Measurements from ENCODE around the gene TMEM198. TPM values are rescaled to one million over a fixed set of nuclear protein-coding genes. Genes with fewer than 3 reads are reported as not detected.

Gene TMEM198
- polyA plus RNA-seq, 3 donors = 3.1 to 4.1 (median 3.8) TPM

DNA sequence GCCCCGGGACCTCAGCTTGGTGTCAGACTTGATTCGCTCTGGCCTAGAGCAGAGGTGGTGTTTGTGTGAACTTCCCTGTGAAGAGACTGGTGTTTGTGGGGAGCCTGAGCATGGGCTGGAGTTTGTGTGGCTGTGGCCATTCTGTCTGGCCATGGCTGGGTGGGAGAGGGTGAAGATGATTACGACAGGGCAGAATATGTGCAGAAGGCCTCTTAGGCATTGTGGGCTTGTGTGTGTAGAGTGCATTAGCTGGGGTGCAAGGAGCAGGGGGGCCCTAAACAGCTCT, 17.0 kb downstream of the TMEM198 start:
- no peak for DNase-seq

DNA sequence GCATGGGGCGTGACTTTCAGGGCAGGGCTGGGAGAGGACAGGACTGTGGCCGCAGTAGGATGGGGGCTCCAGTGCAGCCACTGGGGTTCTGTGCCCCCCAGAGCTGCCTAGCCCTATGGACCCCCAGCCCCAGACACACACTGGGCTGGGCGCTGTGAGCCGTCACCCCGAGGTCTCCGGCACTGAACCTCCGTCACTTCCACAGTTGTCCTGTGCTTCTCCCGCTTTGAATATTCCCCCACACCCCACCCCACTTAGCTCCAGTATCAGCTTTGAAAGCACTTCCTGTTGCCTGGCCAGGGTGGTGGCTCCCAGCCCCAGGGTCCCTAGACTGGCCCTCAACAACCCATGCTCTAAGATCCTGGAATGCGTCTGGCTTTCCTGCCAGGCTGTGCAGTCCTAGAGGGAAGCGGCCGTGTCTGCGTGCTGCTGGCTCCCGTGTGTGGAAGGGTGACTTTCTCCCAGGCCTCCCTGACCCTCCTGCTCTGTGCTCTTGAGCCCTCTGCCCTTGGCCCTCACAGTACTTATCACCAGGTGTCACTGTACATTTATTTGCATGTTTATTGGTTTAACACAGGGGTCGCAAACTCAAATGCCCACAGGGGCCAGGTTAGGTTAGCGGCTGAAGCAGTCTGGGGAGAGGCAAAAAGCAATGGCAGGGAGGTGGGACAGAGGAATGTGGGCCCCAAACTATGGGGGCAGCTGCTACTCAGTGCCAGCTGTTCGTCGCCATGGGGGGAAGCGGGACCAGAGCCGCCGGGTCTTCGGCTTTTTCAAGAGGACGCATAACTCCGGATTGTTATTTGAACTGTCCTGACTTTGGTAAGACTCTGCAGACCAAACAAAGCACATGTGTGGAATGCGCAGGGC, 17.6 kb downstream of the TMEM198 start:
- no peak for DNase-seq

DNA sequence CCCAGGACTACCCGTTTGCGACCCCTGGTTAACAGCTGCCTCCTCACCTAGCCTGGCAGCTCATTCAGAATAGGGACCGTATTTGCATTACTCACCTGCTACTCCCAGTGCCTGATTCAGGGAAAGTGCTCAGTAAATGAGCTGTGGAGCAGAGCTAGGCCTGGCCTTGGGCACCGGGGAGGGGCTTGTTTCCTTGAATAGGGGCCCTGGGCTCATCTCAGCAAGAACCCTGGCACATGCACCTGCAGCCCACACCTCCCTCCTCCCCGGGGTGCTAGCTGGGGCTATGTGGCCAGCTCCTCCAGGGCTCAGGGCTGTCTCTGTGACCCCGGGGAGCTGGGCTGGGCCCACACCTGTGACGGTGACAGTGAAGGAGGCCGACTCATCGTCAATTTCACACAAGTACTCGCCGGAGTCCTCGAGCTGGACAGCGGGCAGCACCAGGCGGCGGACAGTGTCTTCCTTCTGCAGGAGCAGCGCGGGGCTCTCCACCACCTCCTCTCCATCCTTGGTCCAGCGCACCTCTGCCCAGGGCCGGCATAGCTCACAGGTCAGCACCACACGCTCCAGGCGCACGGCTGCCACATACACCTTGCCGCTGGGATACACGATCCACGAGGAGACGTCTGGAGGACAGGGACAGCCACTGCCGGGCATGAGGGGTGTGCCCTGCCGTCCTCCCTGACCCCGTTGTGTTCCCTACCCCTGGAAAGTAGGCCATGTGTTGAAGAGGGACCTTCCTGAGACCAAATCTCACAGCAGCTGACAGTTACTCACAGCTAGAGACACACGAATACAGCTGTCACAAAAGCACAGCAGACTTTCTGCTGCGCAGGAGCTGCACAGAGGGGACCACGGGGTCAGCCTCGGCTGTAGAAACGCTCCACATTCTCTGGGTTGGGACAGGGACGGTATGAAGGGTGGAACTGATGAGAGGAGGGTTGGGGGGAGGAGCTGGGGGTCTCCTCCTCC, 18.5 kb downstream of the TMEM198 start:
- DNase-seq = no peak

DNA sequence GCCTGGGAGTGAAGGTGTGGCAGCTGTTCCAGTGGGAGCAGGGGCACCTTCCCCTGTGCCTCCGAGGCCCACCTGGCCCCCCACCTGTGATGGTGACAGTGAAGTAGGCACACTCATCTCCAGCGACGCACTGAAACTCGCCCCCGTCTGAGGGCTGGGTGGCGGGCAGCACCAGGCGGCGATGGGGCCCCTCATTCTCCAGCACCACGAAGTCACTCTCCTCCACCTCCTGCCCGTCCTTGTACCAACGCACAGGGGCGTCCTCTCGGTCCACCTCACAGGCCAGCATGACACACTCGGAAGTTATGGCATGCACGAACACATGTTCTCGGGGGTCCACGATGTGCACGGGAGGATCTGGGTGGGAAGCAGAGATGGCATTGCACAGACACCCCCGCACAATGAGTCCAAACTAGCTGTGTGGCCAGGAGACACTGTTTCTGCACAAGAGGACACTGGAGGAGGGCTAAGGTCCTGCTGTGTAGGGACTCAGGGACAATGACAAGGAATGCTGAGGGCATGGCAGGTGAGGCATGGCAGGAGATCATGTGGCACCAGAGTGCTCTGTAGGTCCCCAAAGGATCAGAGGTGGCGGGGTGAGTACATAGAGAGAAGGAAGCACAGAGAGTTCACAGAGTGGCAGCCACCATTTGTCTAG, 19.6 kb downstream of the TMEM198 start:
- no peak for DNase-seq

DNA sequence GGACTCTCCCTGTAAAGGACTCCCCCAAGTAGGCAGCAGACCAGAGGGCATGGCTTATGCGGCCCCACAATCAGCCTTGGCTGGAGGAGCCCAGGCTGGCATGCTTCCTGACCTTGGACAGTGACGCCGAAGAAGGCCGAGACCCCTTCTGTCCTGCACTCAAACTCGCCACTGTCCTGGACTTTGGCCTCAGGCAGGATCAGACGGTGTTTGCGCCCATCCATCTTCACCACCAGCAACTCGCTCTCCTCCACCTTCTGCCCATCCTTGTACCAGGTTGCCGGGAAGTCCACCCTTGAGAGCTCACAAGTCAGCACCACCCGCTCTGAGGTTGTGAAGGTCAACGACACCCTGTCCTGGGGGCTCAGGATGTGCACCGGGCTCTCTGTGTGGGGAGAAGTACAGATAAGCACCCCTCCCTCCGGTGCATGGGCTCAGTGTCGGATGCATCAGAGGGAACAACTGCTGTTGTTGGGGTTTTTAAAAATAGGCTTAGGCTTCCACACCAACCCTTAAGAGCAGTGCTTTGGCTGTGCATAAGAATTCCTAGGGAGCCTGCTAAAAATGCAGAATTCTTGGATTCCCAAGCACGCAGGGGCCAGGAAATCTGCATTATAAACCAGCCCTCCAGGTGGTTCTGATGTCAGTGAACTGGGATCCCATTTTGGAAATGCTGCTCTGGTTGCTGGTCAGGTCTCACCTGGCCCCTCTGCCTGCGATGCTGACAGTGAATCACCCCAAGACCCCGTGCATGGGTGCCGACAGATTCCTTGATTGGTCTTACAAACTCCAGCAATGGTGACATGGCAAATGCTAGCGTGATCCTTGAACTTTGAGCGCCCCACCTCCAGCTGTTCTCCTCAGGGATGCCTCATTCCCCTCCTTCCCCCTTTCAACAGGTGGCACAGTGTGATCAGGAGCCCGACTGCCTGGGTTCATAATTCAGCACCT, 21.6 kb downstream of the TMEM198 start:
- no peak for DNase-seq

DNA sequence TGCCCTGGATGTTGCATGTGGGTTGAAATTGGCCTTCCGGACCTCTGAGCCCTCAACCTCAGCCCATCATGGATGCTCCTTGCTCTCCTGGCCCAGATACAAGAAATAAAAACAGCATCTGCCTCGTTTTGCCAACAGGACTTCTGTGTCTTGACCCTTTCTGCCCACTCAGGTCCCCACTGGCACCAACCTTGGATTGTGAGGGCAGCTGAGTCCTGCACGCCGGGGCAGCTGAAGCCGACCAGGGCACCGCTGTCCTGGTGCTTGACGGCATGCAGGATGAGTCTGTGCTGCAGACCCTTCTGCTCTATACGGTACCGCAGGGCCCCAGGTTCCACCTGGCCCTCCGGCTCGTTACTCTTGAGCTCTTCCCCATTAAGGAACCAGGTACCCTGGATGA, 22.8 kb downstream of the TMEM198 start:
- no peak for DNase-seq

DNA sequence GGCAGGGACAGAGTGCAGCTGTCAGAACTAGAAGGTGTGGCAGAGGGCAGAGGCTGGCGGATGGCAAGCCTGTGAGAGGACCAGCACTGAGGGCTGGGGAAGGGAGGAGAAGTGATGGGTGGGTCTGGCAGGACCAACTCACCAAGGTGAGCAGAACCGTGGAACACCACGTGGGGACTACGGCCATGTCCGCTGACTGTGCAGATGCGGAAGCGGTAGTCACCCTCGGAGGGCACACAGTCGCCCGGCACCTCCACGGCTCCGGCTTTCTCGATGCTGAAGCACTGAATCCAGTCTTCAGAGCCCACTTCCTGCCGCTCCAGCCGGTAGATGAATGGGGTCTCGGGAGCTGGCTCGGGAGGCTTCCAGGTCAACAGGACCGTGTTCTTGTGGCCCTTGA, 23.3 kb downstream of the TMEM198 start:
- no peak for DNase-seq

DNA sequence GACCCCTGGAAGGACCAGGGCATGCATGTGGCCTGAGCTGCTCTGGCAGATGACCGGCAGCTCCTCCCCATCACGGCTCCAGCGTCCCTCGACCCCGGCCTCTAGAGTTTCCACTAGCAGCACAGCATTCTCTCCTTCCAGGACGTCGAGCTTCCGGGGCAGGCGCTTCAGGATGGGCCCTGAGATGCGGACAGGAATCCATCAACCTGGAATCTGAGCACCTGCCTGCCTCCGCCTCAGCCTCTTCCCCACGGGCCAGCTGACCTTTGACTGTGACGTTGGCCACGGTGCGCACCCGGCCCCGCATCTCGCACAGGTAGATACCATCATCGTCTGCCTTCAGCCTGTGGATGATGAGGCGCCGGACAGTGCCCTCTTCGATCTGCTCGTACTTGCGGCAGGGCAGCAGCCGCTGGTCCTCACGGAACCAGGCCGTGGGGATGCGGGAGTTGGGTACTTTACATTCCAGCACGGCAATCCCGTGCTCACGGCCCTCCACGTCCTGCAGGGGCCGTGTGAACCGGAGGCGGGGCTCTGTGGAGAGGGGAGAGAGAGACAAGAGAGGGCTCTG, 24.0 kb downstream of the TMEM198 start:
- no peak for DNase-seq

DNA sequence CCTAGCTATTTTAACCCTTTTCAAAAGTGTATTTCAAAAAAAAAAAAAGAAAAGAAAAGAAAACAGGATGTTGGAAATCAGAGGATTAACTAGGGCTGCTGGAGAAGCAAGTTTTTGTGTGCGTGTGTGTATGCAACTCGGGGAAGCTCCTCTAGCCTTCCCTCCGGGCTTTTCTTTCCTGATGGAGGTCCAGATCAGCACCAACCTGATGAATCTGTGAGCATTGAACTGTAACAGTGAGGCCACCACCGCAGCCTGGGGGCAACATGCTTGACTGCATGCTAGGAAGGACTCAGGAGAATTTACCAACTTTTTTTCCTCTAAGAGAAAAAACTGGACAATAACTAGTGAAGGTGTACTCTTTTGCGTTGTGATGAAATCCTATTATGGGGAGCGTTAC, 25.2 kb downstream of the TMEM198 start:
- DNase-seq = no peak

DNA sequence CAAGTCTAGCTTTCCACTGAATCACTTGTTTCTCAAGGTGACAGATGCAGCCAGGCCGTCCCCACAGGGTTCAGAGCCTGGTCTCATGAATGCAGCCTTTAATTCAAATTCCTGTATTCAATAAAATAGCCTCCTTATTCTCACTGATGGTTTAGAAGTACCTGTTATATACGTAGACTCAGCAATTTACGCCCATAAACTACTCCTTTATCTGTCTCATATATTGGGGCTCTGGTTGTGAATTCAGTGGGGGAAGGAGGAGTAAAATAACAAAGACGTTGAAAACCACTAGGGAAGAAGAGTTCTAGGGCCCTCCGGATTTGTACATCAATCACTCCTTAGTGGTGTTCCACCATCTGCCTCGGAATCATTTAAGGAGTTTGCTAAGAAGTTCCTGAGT, 25.8 kb downstream of the TMEM198 start:
- DNase-seq = no peak

DNA sequence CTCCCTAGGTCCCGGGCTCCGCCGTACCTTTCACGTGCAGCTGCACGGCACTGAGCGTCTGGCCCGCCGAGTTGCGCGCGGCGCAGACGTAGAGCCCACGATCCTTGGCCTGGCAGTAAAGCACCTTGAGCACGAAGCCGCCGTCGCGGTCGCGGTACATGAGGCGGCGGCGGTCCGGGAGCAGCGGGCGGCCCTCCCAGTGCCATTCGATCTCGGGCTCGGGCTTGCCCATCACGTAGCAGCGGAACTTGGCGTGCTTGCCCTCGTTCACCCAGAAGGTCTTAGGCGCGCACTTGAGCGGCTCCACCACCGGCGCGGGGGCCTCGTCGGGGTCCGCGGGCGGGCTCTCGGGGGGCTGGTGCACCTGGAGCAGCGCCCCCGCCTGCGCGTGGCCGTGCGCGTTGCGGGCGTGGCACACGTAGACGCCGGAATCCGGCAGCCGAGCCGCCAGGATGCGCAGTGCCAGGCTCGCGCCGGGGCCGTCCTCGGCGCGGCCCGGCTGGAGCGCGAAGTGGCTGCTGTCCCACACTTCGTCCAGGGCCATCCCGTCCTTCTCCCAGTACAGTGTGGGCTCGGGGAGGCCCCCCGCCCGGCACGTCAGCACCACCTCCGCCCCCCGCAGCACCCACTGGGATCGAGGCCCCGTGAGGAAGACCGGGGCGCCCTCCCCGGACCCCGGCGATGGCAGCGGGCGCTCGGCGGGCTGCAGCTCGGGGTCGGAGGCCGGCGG, 26.5 kb downstream of the TMEM198 start:
- no peak for DNase-seq

DNA sequence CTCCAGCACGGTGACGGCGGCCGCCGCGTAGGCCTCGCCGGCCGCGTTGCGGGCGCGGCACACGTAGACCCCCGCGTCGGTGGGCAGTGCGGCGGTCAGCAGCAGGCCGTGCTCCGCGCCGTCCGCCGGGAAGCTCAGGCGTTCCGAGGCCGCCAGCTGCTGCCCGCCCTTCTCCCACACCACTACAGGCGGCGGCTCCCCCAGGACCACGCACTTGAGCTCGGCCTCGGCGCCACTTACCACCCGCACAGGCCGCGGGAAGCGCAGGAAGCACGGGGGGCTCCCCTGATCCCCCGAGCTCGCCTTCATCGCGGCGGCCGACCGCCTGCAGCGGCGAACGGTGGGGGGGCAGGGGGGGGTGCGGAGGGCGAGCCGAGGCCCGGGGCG, 27.1 kb downstream of the TMEM198 start:
- DNase-seq = no peak

DNA sequence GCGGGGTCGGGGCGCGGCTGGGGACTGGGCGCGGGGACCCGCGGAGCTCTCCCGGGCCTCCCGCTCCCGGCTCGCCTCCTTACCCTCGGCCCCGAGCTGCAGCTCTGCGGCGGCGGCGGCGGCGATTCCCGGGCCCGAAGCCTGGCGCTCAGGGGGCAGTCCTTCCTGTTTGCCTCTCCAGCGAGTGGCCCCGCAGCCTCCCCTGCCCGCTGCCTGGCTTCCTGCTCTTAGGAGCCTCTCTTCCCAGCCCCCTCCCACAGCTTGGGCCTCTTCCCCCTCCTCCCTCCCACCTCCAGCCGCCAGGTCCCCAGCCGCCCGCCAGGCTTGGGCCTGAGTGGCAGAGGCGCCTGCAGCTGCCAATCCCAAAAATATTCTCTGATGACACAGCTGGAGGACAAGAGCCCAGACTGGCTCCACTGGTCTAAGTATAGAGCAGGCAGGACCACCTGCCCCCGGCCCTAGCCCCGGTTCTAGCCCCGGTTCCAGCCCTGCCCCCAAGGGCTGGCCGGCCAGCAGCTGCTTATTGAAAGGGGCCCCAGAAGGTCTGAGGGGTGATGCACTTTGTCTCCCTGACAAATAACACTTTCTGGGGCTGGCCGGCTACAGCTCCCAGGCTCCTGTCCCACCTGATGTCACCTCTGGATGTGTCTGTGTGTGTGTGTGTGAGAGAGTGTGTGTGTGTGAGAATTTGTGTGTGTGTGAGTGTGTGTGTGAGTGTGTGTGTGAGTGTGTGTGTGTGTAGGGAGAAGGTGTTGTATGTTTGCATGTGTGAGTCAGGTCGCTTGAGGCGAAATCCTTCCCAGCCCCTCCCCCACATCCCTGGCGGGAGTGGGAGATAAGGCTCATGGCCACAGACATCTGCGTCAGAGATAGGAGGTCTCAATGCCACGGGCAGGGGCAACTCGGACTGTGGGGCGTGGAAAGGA, 27.7 kb downstream of the TMEM198 start, which contains the start of gene OBSL1:
OBSL1 (minus strand) TSS at position 229 of the 926 bp plus-strand sequence. CDS start 307 bp downstream, outside the sequence.
- DNase-seq = peak; percentile 83

DNA sequence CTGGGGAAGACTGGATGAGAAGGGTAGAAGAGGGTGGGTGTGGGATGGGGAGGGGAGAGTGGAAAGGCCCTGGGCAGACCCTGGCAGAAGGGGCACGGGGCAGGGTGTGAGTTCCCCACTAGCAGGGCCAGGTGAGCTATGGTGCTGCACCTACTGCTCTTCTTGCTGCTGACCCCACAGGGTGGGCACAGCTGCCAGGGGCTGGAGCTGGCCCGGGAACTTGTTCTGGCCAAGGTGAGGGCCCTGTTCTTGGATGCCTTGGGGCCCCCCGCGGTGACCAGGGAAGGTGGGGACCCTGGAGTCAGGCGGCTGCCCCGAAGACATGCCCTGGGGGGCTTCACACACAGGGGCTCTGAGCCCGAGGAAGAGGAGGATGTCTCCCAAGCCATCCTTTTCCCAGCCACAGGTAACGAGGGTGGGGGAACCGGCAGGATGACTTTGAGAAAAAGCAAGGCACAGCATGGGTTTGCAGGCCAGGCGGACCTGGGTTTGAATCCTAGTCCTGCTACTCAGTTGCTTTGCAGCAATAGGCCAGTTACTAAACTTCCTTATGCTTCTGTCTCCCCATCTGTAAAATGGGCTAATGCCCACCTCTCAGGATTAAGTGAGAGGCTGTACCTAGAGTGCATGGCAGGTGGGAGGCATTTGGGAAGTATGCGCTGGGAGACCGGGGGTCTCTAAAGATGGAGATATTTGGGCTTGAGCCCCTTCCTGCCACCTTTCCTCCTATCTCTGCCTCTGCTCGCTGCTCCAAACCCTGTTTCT, 28.6 kb downstream of the TMEM198 start, which contains the start of gene INHA:
INHA (plus strand) TSS at position 74 of the 765 bp plus-strand sequence; CDS start at position 139, 65 bp downstream.
- DNase-seq = no peak

DNA sequence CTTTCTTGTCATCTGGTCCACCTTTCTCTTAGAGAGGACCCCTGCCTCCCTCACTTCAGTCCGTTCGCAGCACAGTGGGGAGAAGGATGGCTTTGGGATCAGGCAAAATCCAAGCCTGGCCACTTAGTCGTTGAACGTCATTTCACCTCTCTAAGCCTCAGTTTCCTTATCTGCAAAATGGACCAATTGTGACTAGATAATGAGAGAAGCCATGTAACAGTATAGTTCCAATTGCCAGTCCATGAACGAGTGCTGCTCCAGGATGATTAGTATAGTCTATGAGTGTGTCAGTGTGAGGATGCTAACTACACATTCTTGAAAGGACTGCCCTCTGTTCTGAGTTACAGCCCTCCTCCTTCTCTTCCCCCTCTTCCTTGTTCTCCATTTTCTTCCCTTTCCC, 29.3 kb downstream of the TMEM198 start:
- no peak for DNase-seq

DNA sequence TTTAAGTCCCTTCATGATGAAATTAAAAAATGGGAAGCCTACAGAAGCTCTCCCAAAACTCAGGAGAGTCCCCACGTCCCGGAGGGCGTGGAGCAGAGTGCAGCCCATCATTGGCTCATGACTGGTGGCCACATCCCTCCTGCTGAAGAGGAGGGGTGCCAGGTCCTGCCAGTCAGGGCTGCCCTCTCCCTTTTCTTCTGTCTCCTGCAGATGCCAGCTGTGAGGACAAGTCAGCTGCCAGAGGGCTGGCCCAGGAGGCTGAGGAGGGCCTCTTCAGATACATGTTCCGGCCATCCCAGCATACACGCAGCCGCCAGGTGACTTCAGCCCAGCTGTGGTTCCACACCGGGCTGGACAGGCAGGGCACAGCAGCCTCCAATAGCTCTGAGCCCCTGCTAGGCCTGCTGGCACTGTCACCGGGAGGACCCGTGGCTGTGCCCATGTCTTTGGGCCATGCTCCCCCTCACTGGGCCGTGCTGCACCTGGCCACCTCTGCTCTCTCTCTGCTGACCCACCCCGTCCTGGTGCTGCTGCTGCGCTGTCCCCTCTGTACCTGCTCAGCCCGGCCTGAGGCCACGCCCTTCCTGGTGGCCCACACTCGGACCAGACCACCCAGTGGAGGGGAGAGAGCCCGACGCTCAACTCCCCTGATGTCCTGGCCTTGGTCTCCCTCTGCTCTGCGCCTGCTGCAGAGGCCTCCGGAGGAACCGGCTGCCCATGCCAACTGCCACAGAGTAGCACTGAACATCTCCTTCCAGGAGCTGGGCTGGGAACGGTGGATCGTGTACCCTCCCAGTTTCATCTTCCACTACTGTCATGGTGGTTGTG, 30.9 kb downstream of the TMEM198 start:
- no peak for DNase-seq
